Left kidney (tissue), 2 donors: Measurements from ENCODE around the gene B3GAT3. TPM values are rescaled to one million over a fixed set of nuclear protein-coding genes. Genes with fewer than 3 reads are reported as not detected.
"Not testable (repeated sequence)": the region's sequence is repeated elsewhere in the genome, so short reads cannot be mapped to it uniquely, and the experiment has no call there.

ENCODE experiments used
- DNase-seq: peaks from one replicate; pipeline ENCODE4 v3.0.0-alpha.2; 2013
- polyA plus RNA-seq: library from polyadenylated mRNA; unstranded; fragments of 120-200 nt; gene quantifications from one replicate; pipeline ENCODE4 v1.2.1, GENCODE V29; 2013; ENCODE audit not compliant: insufficient read length

The B3GAT3 gene
- polyA plus RNA-seq, 1 donor: 26.3 TPM

GRCh38 chr11:62605467-62605866, 16.3 kb downstream of the B3GAT3 start:
- no peak for DNase-seq

DNA sequence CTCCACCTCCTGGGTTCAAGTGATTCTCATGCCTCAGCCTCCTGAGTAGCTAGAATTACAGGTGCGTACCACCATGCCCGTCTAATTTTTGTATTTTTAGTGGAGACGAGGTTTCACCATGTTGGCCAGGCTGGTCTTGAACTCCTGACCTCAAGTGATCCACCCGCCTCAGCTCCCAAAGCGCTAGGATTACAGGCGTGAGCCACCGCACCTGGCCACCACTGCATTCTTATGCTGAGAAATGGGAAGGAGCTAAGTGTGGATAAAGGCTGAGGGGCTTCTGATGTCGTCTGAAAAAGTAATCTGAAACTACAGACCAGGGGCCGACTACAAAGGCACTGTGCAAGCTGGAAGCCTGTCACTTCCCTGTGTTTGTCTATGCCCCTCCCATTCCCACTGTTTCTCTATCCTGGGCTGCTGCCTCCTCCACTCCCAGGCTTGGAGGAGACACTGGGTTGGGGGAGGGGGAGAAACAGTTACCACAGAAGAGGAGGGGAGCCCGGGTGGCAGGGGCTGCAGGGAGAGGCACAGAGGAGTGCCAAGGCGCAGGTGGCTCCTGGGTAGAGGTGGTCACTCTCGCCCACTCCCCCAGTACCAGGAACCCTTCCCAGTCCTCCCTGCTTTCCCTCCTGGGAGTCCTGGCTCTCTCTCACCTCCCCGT, 17.2 kb downstream of the B3GAT3 start:
- peak; percentile 53 for DNase-seq

GRCh38 chr11:62603776-62604299, 17.9 kb downstream of the B3GAT3 start:
- DNase-seq: no peak

GRCh38 chr11:62603072-62603408, 18.7 kb downstream of the B3GAT3 start:
- no peak for DNase-seq

DNA sequence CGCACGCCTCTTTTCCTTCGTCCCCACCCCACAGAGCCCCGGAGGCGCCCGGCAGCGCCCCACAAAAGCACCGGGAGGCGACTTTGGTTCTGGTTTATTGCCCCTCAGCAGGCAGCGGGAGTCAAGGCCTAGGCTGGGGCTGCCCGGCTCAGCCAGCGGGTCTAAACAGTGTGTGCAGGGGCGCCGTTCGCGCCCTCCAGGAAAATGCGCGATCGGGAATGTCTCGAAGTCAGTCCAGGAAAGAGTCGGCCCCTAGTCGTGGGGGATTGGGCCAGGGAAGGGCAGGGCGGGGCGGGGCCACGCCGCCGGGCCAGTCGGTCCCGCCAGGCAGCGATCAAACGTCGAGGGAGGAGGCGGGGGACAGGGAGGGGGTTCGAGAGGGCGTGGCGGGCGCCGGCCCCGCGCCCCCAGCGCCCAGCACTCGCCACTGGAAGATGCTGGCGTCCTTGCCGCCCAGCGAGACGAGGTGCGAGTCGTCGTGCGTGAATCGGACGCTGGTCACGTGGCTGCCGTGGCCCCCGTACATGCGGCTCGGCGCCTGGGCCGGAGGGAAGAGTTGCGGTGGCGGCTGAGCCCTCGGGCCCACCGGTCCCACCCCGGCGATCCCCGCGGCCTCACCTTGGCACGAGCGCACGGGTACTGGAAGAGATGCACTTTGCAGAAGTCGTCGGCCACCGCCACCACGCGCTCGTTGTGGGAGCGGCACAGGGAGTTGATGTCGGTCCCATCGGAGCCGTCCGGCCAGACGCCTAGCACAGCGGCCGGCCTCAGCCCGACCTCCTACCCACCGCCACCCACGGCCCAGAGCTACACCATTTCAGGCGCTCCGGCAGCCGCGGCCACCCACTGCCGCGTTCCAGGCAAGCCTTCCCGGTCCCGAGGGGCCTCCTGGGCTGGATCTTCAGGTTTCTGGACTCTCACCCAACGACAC, 19.4 kb downstream of the B3GAT3 start:
- DNase-seq: peak; percentile 53

DNA sequence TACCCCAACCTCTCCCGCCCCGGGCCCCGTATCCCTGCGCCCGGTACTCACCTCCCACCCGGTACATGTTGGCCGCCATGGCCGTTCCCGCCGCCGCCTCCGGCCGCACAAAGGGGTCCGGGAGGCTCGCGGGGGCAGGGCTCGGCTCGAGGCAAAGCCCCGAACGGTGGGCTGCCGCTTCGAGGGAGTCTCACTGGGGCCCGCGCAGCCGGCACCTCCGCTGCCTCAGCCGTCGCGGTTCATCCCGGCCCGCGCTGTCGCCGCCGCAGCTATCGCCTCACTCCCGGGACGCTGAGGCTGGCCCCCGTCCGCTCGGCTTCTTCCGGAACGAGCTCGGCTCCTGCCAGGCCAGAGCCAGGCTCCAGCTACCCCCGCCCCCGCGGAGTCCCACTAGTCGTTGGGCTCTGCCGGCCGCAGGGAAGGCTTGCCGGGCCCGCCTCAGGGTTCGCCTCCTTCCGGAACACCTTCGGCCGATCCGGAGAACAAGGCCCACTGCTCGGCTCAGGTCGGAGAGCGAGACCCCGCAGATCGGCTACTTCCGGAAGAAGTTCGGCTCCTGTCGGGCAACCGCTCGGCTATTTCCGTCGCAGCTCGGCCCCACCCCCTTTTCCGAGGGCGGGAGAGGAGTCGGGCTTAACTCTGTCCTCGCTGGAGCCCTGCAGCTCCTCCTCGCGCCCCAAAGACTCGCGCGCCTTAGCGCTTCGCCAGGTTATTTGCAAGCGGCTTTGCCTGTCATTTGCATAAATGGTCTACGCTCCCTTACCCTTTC, 20.2 kb downstream of the B3GAT3 start, which contains the start of gene MTA2:
MTA2 (minus strand) TSS at position 494 of the 769 bp plus-strand sequence; CDS start at position 79, 415 bp downstream.
- DNase-seq: peak; percentile 97

- no peak for DNase-seq
These were observed 20.7 kb downstream of the B3GAT3 start for GRCh38 chr11:62601122-62601371.

- no peak for DNase-seq
These were observed 21.2 kb downstream of the B3GAT3 start for GRCh38 chr11:62600367-62601121.

DNA sequence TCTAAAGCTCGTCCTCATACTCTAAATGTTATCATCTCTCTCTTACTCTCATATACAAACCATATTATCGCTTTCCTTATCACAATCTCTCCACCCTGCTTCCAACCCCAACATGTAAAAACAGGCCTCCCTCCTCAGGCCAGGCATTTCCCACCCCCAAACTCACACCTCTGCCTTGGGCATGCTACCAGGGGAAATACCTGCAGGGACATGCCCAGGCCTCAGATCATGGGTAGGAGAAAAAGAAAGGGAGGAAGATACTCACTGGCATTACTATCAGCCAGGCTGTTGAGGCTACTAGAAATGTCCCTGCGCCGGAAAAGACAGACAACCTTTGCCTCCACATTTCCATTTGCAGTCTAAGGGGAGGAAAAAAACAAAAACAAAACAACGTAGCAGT, 21.9 kb downstream of the B3GAT3 start:
- DNase-seq: no peak

DNA sequence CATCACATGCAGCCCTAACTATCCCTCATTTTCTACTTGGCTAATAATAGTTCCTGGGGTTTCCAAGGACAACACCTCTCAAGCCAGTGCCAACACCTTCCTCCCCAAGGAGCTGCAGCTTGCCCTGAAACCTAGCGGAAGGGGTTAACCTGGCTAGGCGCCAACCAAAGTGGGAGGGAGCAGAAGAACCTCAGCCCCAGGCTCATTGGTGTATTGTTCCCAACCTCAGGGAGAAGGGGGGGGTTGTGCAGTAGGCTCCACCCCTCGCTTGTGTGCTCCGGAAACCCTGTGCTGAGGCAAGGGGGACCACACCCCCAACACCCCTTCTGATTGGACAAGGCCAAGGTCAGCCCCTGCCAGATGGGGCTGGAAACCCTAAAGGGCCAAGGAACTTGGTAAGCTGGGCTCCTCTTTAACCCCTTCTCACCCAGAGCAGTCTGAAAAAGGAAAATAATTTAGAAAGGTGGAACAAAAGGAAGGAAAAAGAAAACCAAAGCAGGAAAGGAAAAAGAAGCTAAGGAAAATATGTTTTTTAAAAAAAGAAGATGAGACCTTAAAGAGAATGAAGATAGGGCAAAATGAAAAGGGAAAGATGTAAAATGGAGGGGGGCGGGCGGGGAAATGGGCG, 22.6 kb downstream of the B3GAT3 start:
- DNase-seq: peak; percentile 92

- no peak for DNase-seq
These were observed 26.7 kb downstream of the B3GAT3 start for GRCh38 chr11:62595124-62595523.

- peak; percentile 55 for DNase-seq
These were observed 28.2 kb downstream of the B3GAT3 start for GRCh38 chr11:62593434-62594044.

GRCh38 chr11:62592989-62593421, 28.8 kb downstream of the B3GAT3 start:
- DNase-seq: no peak

DNA sequence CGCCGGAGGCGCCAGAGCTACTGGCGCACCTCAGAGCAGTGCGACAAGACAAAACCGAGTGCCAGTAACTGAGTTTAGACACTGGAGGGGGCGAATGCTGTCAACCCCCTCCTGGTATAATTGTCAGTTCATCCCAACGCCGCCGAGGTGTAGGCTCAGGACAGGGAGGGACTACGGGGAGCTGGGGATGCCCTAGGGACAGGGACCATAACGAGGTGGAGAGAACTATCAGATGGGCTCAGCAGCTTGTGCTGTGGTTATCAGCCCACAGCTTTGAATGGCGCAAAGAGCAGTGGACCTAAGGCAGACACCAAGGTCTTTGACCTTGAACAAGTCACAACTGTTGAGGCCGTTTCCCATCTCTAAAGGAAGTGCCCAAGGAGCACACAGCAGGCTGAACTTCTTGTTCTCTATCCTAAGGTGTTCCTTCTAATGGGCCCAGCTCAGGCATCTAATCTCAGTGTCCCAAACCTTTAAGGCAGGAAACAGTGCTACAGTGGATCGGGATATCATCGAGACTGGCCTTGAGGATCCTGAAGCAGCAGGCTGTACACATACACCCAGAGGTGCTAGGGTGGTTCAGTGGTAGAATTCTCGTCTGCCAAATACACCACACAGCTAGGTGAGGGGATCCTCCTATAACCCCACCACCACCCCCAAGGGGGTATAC, 29.5 kb downstream of the B3GAT3 start:
- no peak for DNase-seq

- peak; percentile 99 for DNase-seq
These were observed 30.2 kb downstream of the B3GAT3 start, which contains the start of gene TUT1 for GRCh38 chr11:62591448-62592145. TUT1 (minus strand) TSS chr11:62591523; CDS start chr11:62591485, 38 bp downstream.

DNA sequence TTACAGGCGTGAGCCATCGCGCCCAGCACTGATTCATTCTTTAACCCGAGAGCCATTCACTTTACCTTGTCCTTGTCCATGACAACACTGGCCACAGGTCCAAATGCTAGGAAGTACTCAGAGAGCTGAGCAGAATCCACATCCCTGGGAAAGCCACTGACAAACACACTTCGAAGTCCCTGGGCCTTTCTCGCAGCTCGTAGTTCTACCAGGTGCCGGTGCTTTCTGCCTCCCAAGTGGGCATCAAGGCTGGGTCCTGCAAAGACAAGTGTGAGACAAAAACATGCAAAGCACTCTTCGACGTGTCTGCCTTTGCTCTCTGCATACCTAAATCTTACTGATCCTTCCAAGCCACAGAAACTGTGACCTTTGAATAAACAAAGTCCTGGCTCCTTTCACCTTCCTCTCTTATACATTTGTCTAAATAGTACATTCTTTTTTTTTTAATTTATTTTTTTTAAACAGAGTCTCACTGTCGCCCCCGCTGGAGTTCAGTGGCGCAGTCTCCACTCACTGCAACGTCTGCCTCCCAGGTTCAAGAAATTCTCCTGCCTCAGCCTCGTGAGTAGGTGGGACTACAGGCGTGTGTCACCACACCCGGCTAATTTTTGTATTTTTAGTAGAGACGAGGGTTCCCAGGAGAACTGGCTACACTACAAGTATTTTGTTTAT, 32.7 kb downstream of the B3GAT3 start:
- DNase-seq: no peak

DNA sequence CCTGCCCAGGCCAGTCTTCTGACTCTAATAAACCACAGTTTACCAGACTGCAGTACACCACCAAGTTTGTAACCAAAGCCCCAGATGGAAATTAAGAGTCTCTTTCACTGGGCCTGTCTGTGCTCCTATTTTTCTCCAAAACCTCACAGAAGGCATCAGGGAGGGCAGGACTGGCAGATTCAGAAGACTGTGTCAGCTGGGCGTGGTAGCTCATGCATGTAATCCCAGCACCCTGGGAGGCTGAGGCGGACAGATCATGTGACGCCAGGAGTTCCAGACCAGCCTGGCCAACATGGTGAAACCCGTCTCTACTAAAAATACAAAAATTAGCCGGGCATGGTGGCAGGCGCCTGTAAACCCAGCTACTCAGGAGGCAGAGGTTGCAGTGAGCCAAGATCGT, 36.4 kb downstream of the B3GAT3 start:
- not testable (repeated sequence) for DNase-seq

DNA sequence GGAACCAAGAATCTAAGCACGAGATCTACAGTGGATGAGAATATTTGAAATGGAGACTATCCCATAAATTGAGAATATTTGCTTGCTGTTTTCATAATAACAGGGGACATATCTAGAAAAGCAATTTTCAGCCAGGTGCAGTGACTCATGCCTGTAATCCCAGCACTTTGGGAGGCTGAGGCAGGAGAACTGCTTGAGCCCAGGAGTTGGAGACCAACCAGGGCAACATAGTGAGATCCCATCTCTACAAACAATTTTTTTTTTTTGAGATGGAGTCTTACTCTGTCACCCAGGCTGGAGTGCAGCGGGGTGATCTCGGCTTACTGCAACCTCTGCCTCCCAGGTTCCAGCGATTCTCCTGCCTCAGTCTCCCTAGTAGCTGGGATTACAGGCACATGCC, 40.1 kb downstream of the B3GAT3 start:
- DNase-seq: not testable (repeated sequence)
